Thyroid gland (tissue), 4 donors: ENCODE data around the gene UBTF.

Experiments
- POLR2A ChIP-seq, 2 donors: fragments of 450-650 bp; IDR thresholded peaks; one replicate each; pipeline ENCODE4 v1.6.1; 2017; ENCODE audit warnings: antibody characterized with exemption in 2 of 2, mild to moderate bottlenecking in 2 of 2, moderate library complexity in 1 of 2
- TF ChIP-seq, protein P1 (sequence below), 6 experiments: fragments of 200-600 bp in 3 of 6; fragments of 450-650 bp in 3 of 6; sonication (generic) in 3 of 6; IDR thresholded peaks; one replicate each; pipeline ENCODE4 v1.5.1; 2016 to 2019; ENCODE audit warnings: antibody characterized with exemption in 6 of 6, mild to moderate bottlenecking in 2 of 6, inconsistent platforms in 1 of 6, moderate library complexity in 1 of 6

DNA sequence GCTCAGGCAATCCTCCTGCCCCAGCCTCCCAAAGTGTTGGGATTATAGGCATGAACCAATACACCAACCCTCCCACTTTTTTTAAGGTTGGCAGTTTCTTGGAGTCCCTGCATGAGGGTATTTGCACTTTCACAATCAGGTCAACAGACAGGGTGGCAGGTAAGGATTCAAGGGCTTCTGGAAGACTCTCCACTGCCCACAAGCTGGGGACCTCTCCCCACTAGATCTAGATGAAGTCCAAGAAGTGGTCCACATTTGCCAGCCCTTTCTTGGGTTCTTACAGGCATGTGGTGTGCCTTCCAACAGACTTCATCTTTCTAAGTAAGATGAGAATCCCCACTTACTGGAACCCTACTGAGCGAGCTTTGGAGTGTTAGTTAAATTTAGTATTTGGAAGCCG is 45.0 kb downstream of the UBTF start:
- TF ChIP-seq, protein P1, sequence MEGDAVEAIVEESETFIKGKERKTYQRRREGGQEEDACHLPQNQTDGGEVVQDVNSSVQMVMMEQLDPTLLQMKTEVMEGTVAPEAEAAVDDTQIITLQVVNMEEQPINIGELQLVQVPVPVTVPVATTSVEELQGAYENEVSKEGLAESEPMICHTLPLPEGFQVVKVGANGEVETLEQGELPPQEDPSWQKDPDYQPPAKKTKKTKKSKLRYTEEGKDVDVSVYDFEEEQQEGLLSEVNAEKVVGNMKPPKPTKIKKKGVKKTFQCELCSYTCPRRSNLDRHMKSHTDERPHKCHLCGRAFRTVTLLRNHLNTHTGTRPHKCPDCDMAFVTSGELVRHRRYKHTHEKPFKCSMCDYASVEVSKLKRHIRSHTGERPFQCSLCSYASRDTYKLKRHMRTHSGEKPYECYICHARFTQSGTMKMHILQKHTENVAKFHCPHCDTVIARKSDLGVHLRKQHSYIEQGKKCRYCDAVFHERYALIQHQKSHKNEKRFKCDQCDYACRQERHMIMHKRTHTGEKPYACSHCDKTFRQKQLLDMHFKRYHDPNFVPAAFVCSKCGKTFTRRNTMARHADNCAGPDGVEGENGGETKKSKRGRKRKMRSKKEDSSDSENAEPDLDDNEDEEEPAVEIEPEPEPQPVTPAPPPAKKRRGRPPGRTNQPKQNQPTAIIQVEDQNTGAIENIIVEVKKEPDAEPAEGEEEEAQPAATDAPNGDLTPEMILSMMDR (IDR thresholded peaks at IDR 0.05), result no peak
- TF ChIP-seq POLR2A (IDR thresholded peaks at IDR 0.05), result no peak
